Glomerular endothelial cell (primary cell): Measurements from ENCODE around the gene SLC35F3. TPM values are rescaled to one million over a fixed set of nuclear protein-coding genes. Genes with fewer than 3 reads are reported as not detected.
"Not testable (repeated sequence)": the region's sequence is repeated elsewhere in the genome, so short reads cannot be mapped to it uniquely, and the experiment has no call there.

Source experiments
- DNase-seq: peaks from one replicate; pipeline ENCODE4 v3.0.0-alpha.2; 2011; ENCODE audit warnings: low read depth, low spot score; ENCODE audit errors: extremely low read depth
- total RNA-seq: library from RNA; depleted of rRNA; stranded (reverse); fragments of >200 nt; gene quantifications from 2 replicates; pipeline ENCODE4 v1.2.3, GENCODE V29; 2015

The SLC35F3 gene
- total RNA-seq, 1 donor from 2014 or later = not detected

DNA sequence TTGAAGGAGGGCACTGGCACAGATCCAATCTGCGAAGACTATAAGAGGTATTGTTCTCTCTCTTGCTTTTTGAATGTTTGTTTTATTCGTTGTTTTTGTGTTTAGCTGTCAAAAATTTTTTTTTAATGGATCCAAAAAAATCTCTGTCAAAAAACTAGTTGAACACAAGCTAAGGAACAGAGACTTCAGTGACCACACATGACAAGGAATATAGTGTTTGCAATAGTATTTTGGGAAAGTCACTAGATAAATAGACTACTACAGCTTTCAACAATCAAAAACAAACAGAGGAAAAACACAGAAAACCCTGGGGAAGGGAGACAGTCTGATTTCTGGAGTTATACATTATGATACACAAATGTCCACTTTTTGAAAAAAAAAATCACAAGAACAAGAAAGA, 431.9 kb downstream of the SLC35F3 start:
- no peak for DNase-seq

GRCh38 chr1:234337233-234337632, 432.8 kb downstream of the SLC35F3 start:
- no peak for DNase-seq

- DNase-seq = no peak
Measured at GRCh38 chr1:234340528-234340927, 436.1 kb downstream of the SLC35F3 start.

GRCh38 chr1:234342774-234343173, 438.3 kb downstream of the SLC35F3 start:
- no peak for DNase-seq

- no peak for DNase-seq
Measured at GRCh38 chr1:234345237-234345636, 440.8 kb downstream of the SLC35F3 start.

DNA sequence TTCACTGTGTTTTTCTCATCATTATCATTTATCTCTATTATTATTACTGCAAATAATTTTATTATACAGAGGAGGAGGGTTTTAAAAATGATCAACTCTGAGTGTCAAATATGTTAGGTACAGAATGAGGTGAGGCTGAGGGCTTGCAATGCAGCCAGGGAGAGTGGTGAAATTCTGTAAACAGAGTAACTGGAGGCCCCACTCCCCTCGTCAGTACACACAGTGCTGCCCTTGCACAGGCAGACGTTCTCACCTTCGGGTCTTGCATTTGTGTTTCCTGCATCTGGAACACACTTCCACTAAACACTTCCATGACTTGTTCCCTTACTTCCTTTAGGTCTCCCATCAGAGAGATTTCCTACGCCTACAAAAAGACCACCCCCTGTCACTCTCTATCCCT, 444.5 kb downstream of the SLC35F3 start:
- DNase-seq = no peak

DNA sequence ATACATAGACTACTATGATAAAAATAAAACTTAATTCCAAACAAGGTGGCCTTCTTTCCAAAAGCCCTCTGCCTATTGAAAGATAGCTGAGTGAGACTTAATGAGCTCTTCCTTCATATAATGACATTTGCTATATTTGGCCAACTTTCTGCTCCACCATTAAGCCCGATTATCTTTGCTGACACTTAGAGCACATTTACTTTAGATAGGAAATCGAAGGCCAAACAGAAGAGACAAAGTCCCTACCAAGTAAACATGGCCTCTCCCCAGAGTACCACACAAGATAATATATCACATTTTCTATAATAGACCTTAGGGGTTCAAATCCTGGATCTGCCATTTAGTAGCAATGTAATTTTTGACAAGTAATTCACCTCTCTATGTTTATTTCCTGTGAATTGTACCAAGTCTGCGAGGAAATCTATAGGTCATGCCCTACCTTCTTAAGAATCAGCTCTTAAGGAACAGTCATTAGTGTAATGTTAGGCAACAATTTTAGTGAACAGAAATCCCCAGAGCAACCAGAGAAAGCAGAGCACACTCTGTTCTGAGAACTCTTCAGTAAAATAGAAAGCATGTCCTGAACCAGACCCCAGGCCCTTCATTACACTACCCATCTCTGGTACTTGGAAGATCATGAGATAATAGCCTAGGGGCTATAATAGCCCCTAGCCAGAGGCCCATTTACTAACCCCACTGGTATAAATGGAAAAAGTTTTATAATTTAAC, 451.5 kb downstream of the SLC35F3 start:
- DNase-seq = no peak

DNA sequence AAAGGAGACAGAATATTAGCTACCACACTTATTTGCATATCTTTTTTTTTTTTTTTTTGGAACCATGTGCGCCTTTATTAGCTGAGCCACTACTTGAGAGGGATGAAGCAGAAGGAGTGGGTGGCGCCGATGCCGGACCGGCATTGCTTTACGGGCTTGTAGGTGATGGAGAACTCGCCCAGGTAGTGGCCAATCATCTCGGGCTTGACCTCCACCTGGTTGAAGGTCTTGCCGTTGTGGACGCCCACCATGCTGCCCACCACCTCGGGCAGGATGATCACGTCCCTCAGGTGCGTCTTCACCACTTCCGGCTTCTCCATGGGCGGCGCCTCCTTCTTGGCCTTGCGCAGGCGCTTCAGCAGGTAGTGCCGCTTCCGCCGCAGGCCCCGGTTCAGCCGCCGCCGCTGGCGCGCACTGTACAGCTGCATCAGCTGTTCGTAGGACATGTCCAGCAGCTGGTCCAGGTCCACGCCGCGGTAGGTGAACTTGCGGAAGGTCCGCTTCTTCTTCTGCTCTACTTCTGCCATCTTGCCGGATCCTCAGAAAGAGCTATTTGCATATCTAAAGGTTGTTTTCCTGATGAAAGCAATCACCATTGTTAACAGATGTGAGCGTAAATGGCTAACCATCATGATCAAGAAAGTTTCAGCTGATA, 452.3 kb downstream of the SLC35F3 start:
- not testable (repeated sequence) for DNase-seq

DNA sequence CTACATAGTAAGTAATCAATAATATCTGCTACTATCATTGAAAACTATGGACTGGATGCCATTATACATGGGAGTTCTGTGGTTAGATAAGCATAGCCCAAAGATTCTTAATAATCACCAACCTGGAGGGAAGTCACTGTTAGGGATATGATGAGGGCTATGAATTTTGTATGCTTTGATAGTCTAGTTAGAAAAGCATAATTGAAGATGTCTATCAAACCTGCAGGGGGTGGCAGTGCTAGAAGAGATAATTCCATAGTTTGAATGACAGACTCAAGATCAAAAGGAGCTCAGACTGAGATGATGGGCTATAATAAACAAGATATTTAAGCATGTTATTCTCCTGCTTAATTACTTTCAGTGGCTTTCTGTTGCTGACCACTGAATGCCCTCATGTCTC, 453.4 kb downstream of the SLC35F3 start:
- no peak for DNase-seq

DNA sequence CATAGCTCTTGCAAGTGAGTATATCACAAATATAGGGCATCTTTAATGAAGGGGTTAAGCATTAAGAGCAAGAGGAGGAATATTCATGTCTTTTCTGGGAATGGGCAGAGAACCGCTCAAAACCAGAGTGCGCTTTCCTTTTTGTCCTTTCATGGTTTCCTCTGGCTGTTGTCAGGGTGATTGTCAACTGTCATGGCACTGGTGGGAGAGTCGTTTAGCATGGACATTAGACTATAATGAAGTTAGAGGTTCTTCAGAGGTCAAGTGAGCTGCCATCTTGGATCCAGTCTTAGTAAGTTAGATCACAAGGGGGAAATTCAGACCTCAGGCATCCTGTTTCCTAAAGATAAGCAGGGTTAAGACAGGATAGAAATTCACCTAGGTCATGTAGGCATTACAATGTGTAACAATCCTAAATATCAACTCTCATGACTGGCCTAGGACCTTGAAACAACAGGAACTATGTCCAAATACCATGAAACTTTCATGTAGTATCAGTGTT, 456.7 kb downstream of the SLC35F3 start:
- DNase-seq = no peak

DNA sequence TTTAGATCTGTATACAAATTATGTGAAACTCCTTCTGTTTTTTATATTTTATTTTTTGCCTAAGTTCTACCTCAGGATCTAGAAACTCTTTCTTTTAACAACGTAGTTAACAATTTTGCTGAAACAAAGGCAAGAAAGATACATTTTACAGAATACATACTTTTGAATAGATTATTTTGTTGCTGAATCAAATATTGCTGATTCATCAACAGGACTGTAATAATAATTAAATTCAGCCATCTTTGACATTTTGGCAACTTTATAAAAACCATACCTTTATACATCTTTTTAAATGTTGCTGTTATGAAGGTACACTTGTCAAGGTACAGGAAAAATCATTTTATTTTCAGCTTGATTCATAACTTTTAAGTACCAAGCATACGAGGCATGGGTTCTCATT, 458.1 kb downstream of the SLC35F3 start:
- DNase-seq = no peak

DNA sequence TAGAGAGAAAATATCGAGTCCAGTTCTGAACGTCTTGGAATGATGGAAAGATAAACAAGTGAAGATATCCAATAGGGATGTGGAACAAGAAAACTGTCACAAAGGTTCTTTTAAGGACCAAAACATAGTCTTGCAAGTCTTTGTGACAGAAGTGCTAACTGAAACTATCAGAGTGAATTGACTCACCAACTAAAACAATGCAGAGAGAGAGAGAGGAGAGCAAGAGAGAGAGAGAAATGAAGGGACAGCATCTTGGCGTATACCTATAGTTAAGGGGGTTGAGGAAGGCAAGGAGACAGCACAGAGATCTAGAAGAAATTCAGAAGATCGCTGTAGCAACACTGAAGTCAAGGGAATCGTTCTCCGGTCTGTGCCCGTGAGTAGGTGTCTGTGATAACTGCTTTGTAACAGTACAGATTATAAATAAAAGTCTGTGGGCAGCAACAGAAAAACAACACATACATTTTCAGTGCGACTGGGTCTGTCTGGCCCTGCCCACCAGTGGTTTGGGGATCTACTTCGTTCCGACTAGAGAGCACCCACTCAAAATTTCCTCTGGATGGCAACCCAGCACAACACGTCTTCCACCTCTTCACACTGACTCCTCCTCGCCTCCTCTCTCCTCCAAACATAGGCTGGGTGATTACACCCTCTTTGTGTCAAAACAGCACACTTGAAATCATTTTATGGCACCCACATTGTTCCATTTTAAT, 464.0 kb downstream of the SLC35F3 start:
- DNase-seq = no peak

GRCh38 chr1:234369033-234369430, 464.6 kb downstream of the SLC35F3 start:
- no peak for DNase-seq

GRCh38 chr1:234369784-234370183, 465.3 kb downstream of the SLC35F3 start:
- DNase-seq = no peak

DNA sequence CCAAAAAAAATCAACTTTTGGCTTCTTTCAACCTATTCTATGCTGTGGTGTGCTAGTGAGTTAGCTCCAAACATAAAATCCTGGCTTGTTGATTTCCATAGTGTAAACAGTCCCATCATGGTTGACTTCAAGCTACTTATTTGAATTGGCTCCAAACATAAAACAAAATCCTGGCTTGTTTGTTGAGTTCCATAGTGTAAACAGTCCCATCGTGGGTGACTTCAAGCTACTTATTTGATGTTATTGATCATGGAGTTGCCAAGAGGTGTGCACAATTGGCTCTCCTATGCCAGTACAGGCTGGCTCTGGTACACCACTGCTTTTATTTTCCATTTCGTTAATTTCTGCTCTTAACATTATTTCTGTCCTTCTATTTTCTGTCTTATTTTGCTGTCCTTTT, 466.9 kb downstream of the SLC35F3 start:
- DNase-seq = no peak

GRCh38 chr1:234372011-234372757, 467.7 kb downstream of the SLC35F3 start:
- no peak for DNase-seq

DNA sequence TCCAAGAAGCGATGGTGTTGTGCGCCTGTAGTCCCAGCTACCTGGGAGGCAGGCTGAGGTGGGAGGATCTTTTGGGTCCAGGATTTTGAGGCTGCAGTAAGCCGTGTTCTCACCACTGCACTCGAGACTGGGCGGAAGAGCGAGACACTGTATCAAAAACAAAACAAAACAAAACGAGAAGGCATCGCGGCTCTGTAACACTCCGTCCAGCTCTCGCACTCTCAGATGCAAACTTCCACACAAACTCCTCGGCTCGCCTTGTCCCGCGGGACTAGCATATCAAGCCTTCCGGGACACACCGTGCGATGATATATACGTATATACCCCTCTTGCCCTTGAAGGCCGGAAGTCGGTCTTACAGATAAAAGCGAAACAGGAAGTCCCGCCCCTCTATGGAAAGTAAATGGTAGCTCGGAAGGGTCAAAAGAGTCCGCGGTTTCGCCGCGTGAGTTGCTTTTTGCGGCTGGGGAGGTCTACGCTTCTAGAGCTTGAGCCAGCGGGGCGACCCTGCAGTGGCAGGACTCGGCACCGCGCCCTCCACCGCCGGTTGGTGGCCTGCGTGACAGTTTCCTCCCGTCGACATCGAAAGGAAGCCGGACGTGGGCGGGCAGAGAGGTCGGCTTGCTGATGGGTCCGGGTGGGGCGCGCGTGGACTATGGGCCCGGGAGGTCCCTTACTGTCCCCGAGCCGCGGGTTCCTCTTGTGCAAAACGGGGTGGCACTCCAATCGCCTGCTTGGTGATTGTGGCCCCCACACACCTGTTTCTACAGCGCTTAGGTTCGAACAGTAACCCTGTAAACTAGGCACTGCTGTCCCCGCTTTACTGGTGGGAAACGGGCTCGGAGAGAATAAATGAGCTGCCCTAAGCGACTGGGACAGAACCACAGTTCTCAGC, 468.8 kb downstream of the SLC35F3 start, which contains the start of gene COA6:
Gene COA6, plus strand, starts transcription at position 393 of the 895 bp plus-strand sequence. Its CDS starts 11 bp downstream, at position 404.
- peak; percentile 92 for DNase-seq

- no peak for DNase-seq
Measured at GRCh38 chr1:234373959-234374254, 469.4 kb downstream of the SLC35F3 start.
